HepG2 (cell line): ENCODE data around the gene SF3A2. TPM values are rescaled to one million over a fixed set of nuclear protein-coding genes. Genes with fewer than 3 reads are reported as not detected.

Experiments used
- ATF7-NPFF ChIP-seq: sonication (generic); formaldehyde crosslinking; IDR thresholded peaks from 2 replicates; pipeline ENCODE4 v1.8.1; 2023; ENCODE audit warnings: mild to moderate bottlenecking, low read depth, missing genetic modification reagents, moderate library complexity
- BHLHE40 ChIP-seq: IDR thresholded peaks from 2 replicates; pipeline ENCODE4 v1.6.1; 2011; ENCODE audit warnings: low read length, improper control_type of control experiment
- ERF ChIP-seq: IDR thresholded peaks from 2 replicates; pipeline ENCODE4 v1.6.1; 2018; ENCODE audit warnings: missing biosample characterization, missing genetic modification reagents
- HOXD1 ChIP-seq: sonication (generic); formaldehyde crosslinking; IDR thresholded peaks from 2 replicates; pipeline ENCODE4 v1.5.0; 2020; ENCODE audit warnings: missing genetic modification reagents
- NKX3-1 ChIP-seq: sonication (generic); formaldehyde crosslinking; IDR thresholded peaks from 2 replicates; pipeline ENCODE4 v1.5.0; 2020; ENCODE audit warnings: missing genetic modification reagents
- PAWR ChIP-seq: sonication (generic); formaldehyde crosslinking; IDR thresholded peaks from 2 replicates; pipeline ENCODE4 v1.4.0; 2020; ENCODE audit warnings: missing genetic modification reagents, mild to moderate bottlenecking, borderline replicate concordance
- ZNF530 ChIP-seq: sonication (generic); formaldehyde crosslinking; IDR thresholded peaks from 2 replicates; pipeline ENCODE4 v1.5.0; 2020; ENCODE audit warnings: low read depth, mild to moderate bottlenecking, missing genetic modification reagents
- polyA plus RNA-seq, 8 experiments: library from polyadenylated mRNA; depleted of rRNA in 3 of 8; stranded (reverse) in 7 of 8; unstranded in 1 of 8; fragments of >200 nt; fragmentation: Illumina TruSeq in 4 of 8; extraction: Trizol in 4 of 8; gene quantifications; 2 replicates each; pipeline versions ENCODE4 v1.2.1 to v1.2.3, GENCODE V29; 2011 to 2016; ENCODE audit warnings: low read depth in 4 of 8, missing spikeins in 1 of 8, mixed read lengths in 1 of 8; ENCODE audit not compliant: insufficient read depth in 1 of 8
- total RNA-seq, 5 experiments: library from RNA; depleted of rRNA; stranded (reverse); fragments of >200 nt; fragmentation: Illumina TruSeq; extraction: Trizol; gene quantifications; 2 replicates each; pipeline ENCODE4 v1.2.3, GENCODE V29; 2016; ENCODE audit warnings: low read depth in 1 of 5
- TF ChIP-seq, protein P1 (sequence below): sonication (generic); formaldehyde crosslinking; IDR thresholded peaks from one replicate; pipeline ENCODE4 v1.5.1; 2020; ENCODE audit warnings: mild to moderate bottlenecking, missing genetic modification reagents; ENCODE audit errors: not compliant biosample characterization
- TF ChIP-seq, protein P2 (sequence below): sonication (generic); formaldehyde crosslinking; IDR thresholded peaks from 2 replicates; pipeline ENCODE4 v1.9.0; 2021; ENCODE audit warnings: missing genetic modification reagents, mild to moderate bottlenecking, borderline replicate concordance
- TF ChIP-seq, protein P3 (sequence below): sonication (generic); formaldehyde crosslinking; IDR thresholded peaks from 2 replicates; pipeline ENCODE4 v1.4.0; 2020; ENCODE audit warnings: missing genetic modification reagents, mild to moderate bottlenecking, borderline replicate concordance
- TF ChIP-seq, protein P4 (sequence below): sonication (generic); IDR thresholded peaks from 2 replicates; pipeline ENCODE4 v1.6.1; 2016; ENCODE audit warnings: low read depth, borderline replicate concordance
- TF ChIP-seq, protein P5 (sequence below): sonication (generic); formaldehyde crosslinking; IDR thresholded peaks from 2 replicates; pipeline ENCODE4 v1.9.0; 2021; ENCODE audit warnings: missing genetic modification reagents, mild to moderate bottlenecking, borderline replicate concordance

Gene SF3A2
- total and polyA plus RNA-seq, 2 of the 13 experiments (the other 11 are each of a cell fraction or from before 2014, with no cell fraction given) = 8.6 to 8.8 TPM

DNA sequence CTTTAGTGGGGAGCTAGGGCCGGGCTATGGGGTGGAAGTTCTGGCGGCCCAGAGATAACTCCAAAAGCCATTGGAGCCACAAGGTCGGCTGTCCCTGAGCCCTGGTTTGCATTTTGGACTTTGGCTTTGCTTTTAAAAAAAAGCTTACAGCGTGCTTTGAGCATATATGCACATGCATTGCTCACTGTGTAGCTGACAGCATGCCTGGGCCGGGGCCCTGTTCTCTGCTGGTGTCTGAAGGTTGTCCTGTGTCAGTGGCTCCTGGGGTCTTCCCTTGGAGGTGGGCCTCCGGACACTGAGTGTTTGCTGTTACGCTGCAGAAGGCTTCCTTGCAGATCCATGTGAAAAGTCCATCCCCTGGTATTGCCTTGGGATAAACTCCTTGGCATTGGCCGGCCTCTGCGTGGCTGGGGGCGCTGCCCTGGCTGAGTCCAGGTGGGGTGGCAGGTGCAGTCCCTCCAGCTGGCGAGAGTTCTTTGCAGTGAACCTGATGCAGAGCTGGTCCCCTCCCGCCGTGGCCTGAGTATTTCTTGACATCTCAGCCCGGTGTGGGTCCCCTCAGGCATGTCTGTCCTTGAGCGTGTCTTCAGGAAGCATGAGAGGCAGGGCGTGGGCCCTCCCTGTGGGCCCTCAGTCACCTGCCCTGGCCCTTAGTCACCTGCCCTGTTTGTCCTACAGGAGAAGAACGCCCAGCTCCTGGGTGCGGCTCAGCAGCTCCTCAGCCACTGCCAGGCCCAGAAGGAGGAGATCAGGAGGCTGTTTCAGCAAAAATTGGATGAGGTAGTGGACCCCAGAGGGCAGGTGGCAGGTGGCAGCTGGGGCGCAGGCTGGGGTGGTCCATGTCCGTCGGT, 23.5 kb upstream of the SF3A2 start (continued):
- TF ChIP-seq, protein P1, sequence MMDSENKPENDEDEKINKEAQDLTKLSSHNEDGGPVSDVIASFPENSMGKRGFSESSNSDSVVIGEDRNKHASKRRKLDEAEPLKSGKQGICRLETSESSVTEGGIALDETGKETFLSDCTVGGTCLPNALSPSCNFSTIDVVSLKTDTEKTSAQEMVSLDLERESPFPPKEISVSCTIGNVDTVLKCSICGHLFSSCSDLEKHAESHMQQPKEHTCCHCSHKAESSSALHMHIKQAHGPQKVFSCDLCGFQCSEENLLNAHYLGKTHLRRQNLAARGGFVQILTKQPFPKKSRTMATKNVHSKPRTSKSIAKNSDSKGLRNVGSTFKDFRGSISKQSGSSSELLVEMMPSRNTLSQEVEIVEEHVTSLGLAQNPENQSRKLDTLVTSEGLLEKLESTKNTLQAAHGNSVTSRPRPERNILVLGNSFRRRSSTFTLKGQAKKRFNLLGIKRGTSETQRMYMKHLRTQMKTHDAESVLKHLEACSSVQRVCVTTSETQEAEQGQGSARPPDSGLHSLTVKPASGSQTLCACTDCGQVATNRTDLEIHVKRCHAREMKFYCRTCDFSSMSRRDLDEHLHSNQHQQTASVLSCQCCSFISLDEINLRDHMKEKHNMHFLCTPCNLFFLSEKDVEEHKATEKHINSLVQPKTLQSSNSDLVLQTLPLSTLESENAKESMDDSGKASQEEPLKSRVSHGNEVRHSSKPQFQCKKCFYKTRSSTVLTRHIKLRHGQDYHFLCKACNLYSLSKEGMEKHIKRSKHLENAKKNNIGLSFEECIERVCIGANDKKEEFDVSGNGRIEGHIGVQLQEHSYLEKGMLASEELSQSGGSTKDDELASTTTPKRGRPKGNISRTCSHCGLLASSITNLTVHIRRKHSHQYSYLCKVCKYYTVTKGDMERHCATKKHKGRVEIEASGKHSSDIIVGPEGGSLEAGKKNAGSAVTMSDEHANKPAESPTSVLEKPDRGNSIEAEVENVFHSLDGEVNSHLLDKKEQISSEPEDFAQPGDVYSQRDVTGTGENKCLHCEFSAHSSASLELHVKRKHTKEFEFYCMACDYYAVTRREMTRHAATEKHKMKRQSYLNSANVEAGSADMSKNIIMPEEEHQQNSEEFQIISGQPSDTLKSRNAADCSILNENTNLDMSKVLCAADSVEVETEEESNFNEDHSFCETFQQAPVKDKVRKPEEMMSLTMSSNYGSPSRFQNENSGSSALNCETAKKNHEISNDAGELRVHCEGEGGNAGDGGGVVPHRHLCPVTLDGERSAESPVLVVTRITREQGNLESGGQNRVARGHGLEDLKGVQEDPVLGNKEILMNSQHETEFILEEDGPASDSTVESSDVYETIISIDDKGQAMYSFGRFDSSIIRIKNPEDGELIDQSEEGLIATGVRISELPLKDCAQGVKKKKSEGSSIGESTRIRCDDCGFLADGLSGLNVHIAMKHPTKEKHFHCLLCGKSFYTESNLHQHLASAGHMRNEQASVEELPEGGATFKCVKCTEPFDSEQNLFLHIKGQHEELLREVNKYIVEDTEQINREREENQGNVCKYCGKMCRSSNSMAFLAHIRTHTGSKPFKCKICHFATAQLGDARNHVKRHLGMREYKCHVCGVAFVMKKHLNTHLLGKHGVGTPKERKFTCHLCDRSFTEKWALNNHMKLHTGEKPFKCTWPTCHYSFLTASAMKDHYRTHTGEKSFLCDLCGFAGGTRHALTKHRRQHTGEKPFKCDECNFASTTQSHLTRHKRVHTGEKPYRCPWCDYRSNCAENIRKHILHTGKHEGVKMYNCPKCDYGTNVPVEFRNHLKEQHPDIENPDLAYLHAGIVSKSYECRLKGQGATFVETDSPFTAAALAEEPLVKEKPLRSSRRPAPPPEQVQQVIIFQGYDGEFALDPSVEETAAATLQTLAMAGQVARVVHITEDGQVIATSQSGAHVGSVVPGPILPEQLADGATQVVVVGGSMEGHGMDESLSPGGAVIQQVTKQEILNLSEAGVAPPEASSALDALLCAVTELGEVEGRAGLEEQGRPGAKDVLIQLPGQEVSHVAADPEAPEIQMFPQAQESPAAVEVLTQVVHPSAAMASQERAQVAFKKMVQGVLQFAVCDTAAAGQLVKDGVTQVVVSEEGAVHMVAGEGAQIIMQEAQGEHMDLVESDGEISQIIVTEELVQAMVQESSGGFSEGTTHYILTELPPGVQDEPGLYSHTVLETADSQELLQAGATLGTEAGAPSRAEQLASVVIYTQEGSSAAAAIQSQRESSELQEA = no peak
- TF ChIP-seq, protein P2, sequence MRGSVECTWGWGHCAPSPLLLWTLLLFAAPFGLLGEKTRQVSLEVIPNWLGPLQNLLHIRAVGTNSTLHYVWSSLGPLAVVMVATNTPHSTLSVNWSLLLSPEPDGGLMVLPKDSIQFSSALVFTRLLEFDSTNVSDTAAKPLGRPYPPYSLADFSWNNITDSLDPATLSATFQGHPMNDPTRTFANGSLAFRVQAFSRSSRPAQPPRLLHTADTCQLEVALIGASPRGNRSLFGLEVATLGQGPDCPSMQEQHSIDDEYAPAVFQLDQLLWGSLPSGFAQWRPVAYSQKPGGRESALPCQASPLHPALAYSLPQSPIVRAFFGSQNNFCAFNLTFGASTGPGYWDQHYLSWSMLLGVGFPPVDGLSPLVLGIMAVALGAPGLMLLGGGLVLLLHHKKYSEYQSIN (CRISPR knock-in tag) = no peak
- peak; percentile 76 for TF ChIP-seq ATF7-NPFF (CRISPR knock-in tag)
- TF ChIP-seq, protein P3, sequence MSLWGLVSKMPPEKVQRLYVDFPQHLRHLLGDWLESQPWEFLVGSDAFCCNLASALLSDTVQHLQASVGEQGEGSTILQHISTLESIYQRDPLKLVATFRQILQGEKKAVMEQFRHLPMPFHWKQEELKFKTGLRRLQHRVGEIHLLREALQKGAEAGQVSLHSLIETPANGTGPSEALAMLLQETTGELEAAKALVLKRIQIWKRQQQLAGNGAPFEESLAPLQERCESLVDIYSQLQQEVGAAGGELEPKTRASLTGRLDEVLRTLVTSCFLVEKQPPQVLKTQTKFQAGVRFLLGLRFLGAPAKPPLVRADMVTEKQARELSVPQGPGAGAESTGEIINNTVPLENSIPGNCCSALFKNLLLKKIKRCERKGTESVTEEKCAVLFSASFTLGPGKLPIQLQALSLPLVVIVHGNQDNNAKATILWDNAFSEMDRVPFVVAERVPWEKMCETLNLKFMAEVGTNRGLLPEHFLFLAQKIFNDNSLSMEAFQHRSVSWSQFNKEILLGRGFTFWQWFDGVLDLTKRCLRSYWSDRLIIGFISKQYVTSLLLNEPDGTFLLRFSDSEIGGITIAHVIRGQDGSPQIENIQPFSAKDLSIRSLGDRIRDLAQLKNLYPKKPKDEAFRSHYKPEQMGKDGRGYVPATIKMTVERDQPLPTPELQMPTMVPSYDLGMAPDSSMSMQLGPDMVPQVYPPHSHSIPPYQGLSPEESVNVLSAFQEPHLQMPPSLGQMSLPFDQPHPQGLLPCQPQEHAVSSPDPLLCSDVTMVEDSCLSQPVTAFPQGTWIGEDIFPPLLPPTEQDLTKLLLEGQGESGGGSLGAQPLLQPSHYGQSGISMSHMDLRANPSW (CRISPR knock-in tag) = no peak
- TF ChIP-seq, protein P4, sequence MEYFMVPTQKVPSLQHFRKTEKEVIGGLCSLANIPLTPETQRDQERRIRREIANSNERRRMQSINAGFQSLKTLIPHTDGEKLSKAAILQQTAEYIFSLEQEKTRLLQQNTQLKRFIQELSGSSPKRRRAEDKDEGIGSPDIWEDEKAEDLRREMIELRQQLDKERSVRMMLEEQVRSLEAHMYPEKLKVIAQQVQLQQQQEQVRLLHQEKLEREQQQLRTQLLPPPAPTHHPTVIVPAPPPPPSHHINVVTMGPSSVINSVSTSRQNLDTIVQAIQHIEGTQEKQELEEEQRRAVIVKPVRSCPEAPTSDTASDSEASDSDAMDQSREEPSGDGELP = 0 out of 2 replicates have a peak, but pooled peaks have one; percentile 7
- TF ChIP-seq ZNF530 = 0 out of 2 replicates have a peak, but pooled peaks have one; percentile 64
- TF ChIP-seq, protein P5, sequence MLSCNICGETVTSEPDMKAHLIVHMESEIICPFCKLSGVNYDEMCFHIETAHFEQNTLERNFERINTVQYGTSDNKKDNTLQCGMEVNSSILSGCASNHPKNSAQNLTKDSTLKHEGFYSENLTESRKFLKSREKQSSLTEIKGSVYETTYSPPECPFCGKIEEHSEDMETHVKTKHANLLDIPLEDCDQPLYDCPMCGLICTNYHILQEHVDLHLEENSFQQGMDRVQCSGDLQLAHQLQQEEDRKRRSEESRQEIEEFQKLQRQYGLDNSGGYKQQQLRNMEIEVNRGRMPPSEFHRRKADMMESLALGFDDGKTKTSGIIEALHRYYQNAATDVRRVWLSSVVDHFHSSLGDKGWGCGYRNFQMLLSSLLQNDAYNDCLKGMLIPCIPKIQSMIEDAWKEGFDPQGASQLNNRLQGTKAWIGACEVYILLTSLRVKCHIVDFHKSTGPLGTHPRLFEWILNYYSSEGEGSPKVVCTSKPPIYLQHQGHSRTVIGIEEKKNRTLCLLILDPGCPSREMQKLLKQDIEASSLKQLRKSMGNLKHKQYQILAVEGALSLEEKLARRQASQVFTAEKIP (CRISPR knock-in tag) = no peak
- peak; percentile 93; the same call in 1 of the 2 replicates for TF ChIP-seq ERF (CRISPR knock-in tag)
- TF ChIP-seq HOXD1 = 0 out of 2 replicates have a peak, but pooled peaks have one; percentile 36
- peak; percentile 92; the same call in 1 of the 2 replicates for TF ChIP-seq NKX3-1
- TF ChIP-seq BHLHE40 = peak; percentile 29; the same call in 1 of the 2 replicates
- TF ChIP-seq PAWR (CRISPR knock-in tag) = no peak
